Spinal cord (tissue), 10 donors: ENCODE data around the gene ITIH5. TPM values are rescaled to one million over a fixed set of nuclear protein-coding genes. Genes with fewer than 3 reads are reported as not detected.

ENCODE experiments used
- DNase-seq, 6 donors: peaks; one replicate each; pipeline versions ENCODE4 v3.0.0 to v3.0.0-alpha.2; 2013 to 2015; ENCODE audit warnings: low spot score in 6 of 6, low read depth in 4 of 6
- H3K27ac ChIP-seq: one replicate; pipeline ENCODE4 v1.5.1; 2013; ENCODE audit warnings: low read depth, low read length, control low read depth
- H3K27me3 ChIP-seq: one replicate; pipeline ENCODE4 v1.6.1; 2013; ENCODE audit warnings: low read length; ENCODE audit not compliant: control insufficient read depth, insufficient read depth
- H3K36me3 ChIP-seq: one replicate; pipeline ENCODE4 v1.6.1; 2013; ENCODE audit warnings: low read length; ENCODE audit not compliant: control insufficient read depth, insufficient read depth
- H3K4me1 ChIP-seq: one replicate; pipeline ENCODE4 v1.6.1; 2013; ENCODE audit warnings: low read length; ENCODE audit not compliant: control insufficient read depth, insufficient read depth
- H3K4me3 ChIP-seq: one replicate; pipeline ENCODE4 v1.5.1; 2013; ENCODE audit warnings: low read depth, low read length, control low read depth
- H3K9me3 ChIP-seq: one replicate; pipeline ENCODE4 v1.6.1; 2013; ENCODE audit warnings: low read length; ENCODE audit not compliant: control insufficient read depth, insufficient read depth
- WGBS: methylation state at CpG from one replicate; pipeline ENCODE4 v1.1.5; 2013; ENCODE audit warnings: missing lambda C conversion rate; ENCODE audit not compliant: insufficient coverage; 5-methylcytosine and 5-hydroxymethylcytosine counted together
- polyA plus RNA-seq, 2 donors: library from polyadenylated mRNA; unstranded; fragments of 120-200 nt; gene quantifications; one replicate each; pipeline ENCODE4 v1.2.1, GENCODE V29; 2013; ENCODE audit not compliant: insufficient read length in 2 of 2
- total RNA-seq, 2 donors: library from RNA; depleted of rRNA in 1 of 2; stranded (reverse); fragments of 120-200 nt in 1 of 2; fragments of >200 nt in 1 of 2; gene quantifications; one replicate each; pipeline versions ENCODE4 v1.2.3 to v1.2.4, GENCODE V29; 2013 to 2014
- donor health status: healthy.

ITIH5 gene
- total and polyA plus RNA-seq, 4 donors = 32.4 to 132 (median 56.4) TPM

- WGBS = 67% methylated on average over 1 of the region's 4 CpGs
- Histone ChIP-seq H3K27ac (no peak overlapping the region), H3K27me3 (no peaks in the 10 kb centered on the region), H3K4me1 (no peaks in the 10 kb centered on the region), H3K36me3 (no peaks in the 10 kb centered on the region), H3K4me3 (no peak overlapping the region), H3K9me3 (no peaks in the 10 kb centered on the region)
- DNase-seq = no peak
Observed at GRCh38 chr10:7647062-7647664, 19.6 kb downstream of the ITIH5 start.

GRCh38 chr10:7642491-7643011 lies 24.2 kb downstream of the ITIH5 start:
- Histone ChIP-seq H3K36me3 (no peaks in the 10 kb centered on the region), H3K4me1 (no peaks in the 10 kb centered on the region), H3K27me3 (no peaks in the 10 kb centered on the region), H3K27ac (no peak overlapping the region), H3K9me3 (peaks cover 2% of the 10 kb centered on the region), H3K4me3 (no peak overlapping the region)
- peak in 1 of 6 donors; percentile 61 for DNase-seq
- no CpG with 5 or more reads among the region's 5 CpGs for WGBS

- H3K4me3 ChIP-seq = no peak overlapping the region
- no peak for DNase-seq
- no peak overlapping the region for H3K27ac ChIP-seq
- peaks cover 2% of the 10 kb centered on the region for H3K9me3 ChIP-seq
- peaks cover 4% of the 10 kb centered on the region for H3K36me3 ChIP-seq
- H3K4me1 ChIP-seq = no peaks in the 10 kb centered on the region
- H3K27me3 ChIP-seq = no peaks in the 10 kb centered on the region
- 61% methylated on average over 4 of the region's 7 CpGs for WGBS
Observed at GRCh38 chr10:7635408-7636125, 31.2 kb downstream of the ITIH5 start.

- Histone ChIP-seq H3K9me3 (peaks cover 2% of the 10 kb centered on the region), H3K4me3 (no peak overlapping the region), H3K27ac (peak overlapping the region; percentile 35), H3K4me1 (no peaks in the 10 kb centered on the region), H3K36me3 (peaks cover 4% of the 10 kb centered on the region), H3K27me3 (no peaks in the 10 kb centered on the region)
- DNase-seq = peak in 1 of 6 donors; percentile 69
- WGBS = 77% methylated on average over 7 of the region's 10 CpGs
Observed at GRCh38 chr10:7634142-7634894, 32.4 kb downstream of the ITIH5 start.

- no peaks in the 10 kb centered on the region for H3K4me1 ChIP-seq
- H3K27me3 ChIP-seq = no peaks in the 10 kb centered on the region
- H3K9me3 ChIP-seq = no peaks in the 10 kb centered on the region
- no peak for DNase-seq
- H3K27ac ChIP-seq = no peak overlapping the region
- no peaks in the 10 kb centered on the region for H3K36me3 ChIP-seq
- 96% methylated on average over 8 of the region's 10 CpGs for WGBS
- no peak overlapping the region for H3K4me3 ChIP-seq
Observed at GRCh38 chr10:7626283-7626682, 40.5 kb downstream of the ITIH5 start.

GRCh38 chr10:7625836-7626235 lies 40.9 kb downstream of the ITIH5 start:
- DNase-seq = no peak
- H3K9me3 ChIP-seq = no peaks in the 10 kb centered on the region
- no peak overlapping the region for H3K27ac ChIP-seq

GRCh38 chr10:7625009-7625408 lies 41.8 kb downstream of the ITIH5 start:
- H3K4me1 ChIP-seq = no peaks in the 10 kb centered on the region
- H3K36me3 ChIP-seq = no peaks in the 10 kb centered on the region
- H3K4me3 ChIP-seq = no peak overlapping the region
- H3K27me3 ChIP-seq = no peaks in the 10 kb centered on the region
- WGBS = 75% methylated on average over 2 of the region's 2 CpGs
- H3K9me3 ChIP-seq = no peaks in the 10 kb centered on the region
- no peak overlapping the region for H3K27ac ChIP-seq
- DNase-seq = no peak

More at GRCh38 chr10:7625836-7626235, 40.9 kb downstream of the ITIH5 start:
- Histone ChIP-seq H3K4me1 (no peaks in the 10 kb centered on the region), H3K36me3 (no peaks in the 10 kb centered on the region), H3K27me3 (no peaks in the 10 kb centered on the region), H3K4me3 (no peak overlapping the region)
- WGBS = 88% methylated on average over 5 of the region's 7 CpGs

GRCh38 chr10:7622969-7623368 lies 43.8 kb downstream of the ITIH5 start:
- 48% methylated on average over 3 of the region's 6 CpGs for WGBS

GRCh38 chr10:7618461-7618860 lies 48.3 kb downstream of the ITIH5 start:
- Histone ChIP-seq H3K9me3 (no peaks in the 10 kb centered on the region), H3K27ac (no peak overlapping the region), H3K4me1 (no peaks in the 10 kb centered on the region), H3K27me3 (no peaks in the 10 kb centered on the region), H3K36me3 (no peaks in the 10 kb centered on the region), H3K4me3 (no peak overlapping the region)
- DNase-seq = peak in 2 of 6 donors; percentile 11 to 79
- no CpG with 5 or more reads among the region's 2 CpGs for WGBS

More at GRCh38 chr10:7622969-7623368, 43.8 kb downstream of the ITIH5 start:
- Histone ChIP-seq H3K4me3 (no peak overlapping the region), H3K36me3 (no peaks in the 10 kb centered on the region), H3K27ac (no peak overlapping the region), H3K9me3 (no peaks in the 10 kb centered on the region), H3K27me3 (no peaks in the 10 kb centered on the region), H3K4me1 (no peaks in the 10 kb centered on the region)
- DNase-seq = peak in 2 of 6 donors; percentile 23 to 36
